Right hindlimb (tissue), 1 donor: ENCODE data around the gene NES.

Source experiments
- DNase-seq: peaks from one replicate; pipeline ENCODE4 v3.0.0-alpha.2; 2018

NES gene

GRCh38 chr1:156660752-156661112, 16.5 kb downstream of the NES start:
- DNase-seq, result no peak

GRCh38 chr1:156659988-156660751, 17.0 kb downstream of the NES start:
- peak; percentile 98 for DNase-seq

- no peak for DNase-seq
Observed at GRCh38 chr1:156659661-156659987, 17.6 kb downstream of the NES start.

GRCh38 chr1:156658945-156659574, 18.1 kb downstream of the NES start:
- DNase-seq, result no peak

GRCh38 chr1:156658496-156658895, 18.7 kb downstream of the NES start:
- no peak for DNase-seq

GRCh38 chr1:156657741-156658319, 19.4 kb downstream of the NES start:
- no peak for DNase-seq

- peak; percentile 76 for DNase-seq
Observed at GRCh38 chr1:156656806-156657740, 20.1 kb downstream of the NES start.

GRCh38 chr1:156655904-156656516, 21.2 kb downstream of the NES start:
- DNase-seq, result no peak

- DNase-seq, result no peak
Observed at GRCh38 chr1:156655151-156655903, 21.9 kb downstream of the NES start.

- DNase-seq, result no peak
Observed at GRCh38 chr1:156654700-156655099, 22.5 kb downstream of the NES start.

GRCh38 chr1:156652992-156653355, 24.2 kb downstream of the NES start:
- DNase-seq, result no peak

- no peak for DNase-seq
Observed at GRCh38 chr1:156652131-156652991, 24.8 kb downstream of the NES start.

GRCh38 chr1:156648951-156649350, 28.3 kb downstream of the NES start:
- DNase-seq, result no peak

GRCh38 chr1:156648496-156648895, 28.7 kb downstream of the NES start:
- DNase-seq, result no peak

GRCh38 chr1:156647351-156647750, 29.9 kb downstream of the NES start:
- no peak for DNase-seq

- DNase-seq, result no peak
Observed at GRCh38 chr1:156646738-156647211, 30.4 kb downstream of the NES start.

GRCh38 chr1:156645666-156646065, 31.5 kb downstream of the NES start:
- no peak for DNase-seq

GRCh38 chr1:156645056-156645455, 32.2 kb downstream of the NES start:
- no peak for DNase-seq

- no peak for DNase-seq
Observed at GRCh38 chr1:156644640-156645039, 32.6 kb downstream of the NES start.

- no peak for DNase-seq
Observed at GRCh38 chr1:156644146-156644545, 33.1 kb downstream of the NES start.

- DNase-seq, result no peak
Observed at GRCh38 chr1:156643778-156644092, 33.5 kb downstream of the NES start.
